Measurements from ENCODE around the gene ZG16.
A peak's percentile ranks its signal among the peaks of the same experiment; 100 is the strongest.
"Not testable (repeated sequence)": the region's sequence is repeated elsewhere in the genome, so short reads cannot be mapped to it uniquely, and the experiment has no call there.

Gene ZG16

GRCh38 chr16:29784901-29785500, 6.9 kb downstream of the ZG16 start:
- peak; percentile 65 to 68 for DNase-seq (ENCODE audit: low read depth in 2 of 2)

- not testable (repeated sequence) for DNase-seq (ENCODE audit: low read depth in 2 of 2)
Observed at GRCh38 chr16:29787155-29787554, 9.1 kb downstream of the ZG16 start.

GRCh38 chr16:29789775-29790182, 11.7 kb downstream of the ZG16 start:
- DNase-seq (ENCODE audit: low read depth in 2 of 2), result no peak

- DNase-seq (ENCODE audit: low read depth in 2 of 2), result peak; percentile 100
Observed at GRCh38 chr16:29790183-29790948, 12.3 kb downstream of the ZG16 start, which contains the start of gene KIF22. KIF22 (plus strand) TSS chr16:29790751; CDS start chr16:29790760, 9 bp downstream.

- no peak for DNase-seq (ENCODE audit: low read depth in 2 of 2)
Observed at GRCh38 chr16:29790949-29791844, 13.1 kb downstream of the ZG16 start.

GRCh38 chr16:29791845-29792807, 14.1 kb downstream of the ZG16 start:
- no peak for DNase-seq (ENCODE audit: low read depth in 2 of 2)

- not testable (repeated sequence) for DNase-seq (ENCODE audit: low read depth in 2 of 2)
Observed at GRCh38 chr16:29793153-29793552, 15.1 kb downstream of the ZG16 start.

- no peak for DNase-seq (ENCODE audit: low read depth in 2 of 2)
Observed at GRCh38 chr16:29794231-29794710, 16.2 kb downstream of the ZG16 start.

GRCh38 chr16:29802416-29802935, 24.4 kb downstream of the ZG16 start:
- no peak for DNase-seq (ENCODE audit: low read depth in 2 of 2)

- no peak for DNase-seq (ENCODE audit: low read depth in 2 of 2)
Observed at GRCh38 chr16:29804020-29804419, 26.0 kb downstream of the ZG16 start.

GRCh38 chr16:29804455-29805231, 26.6 kb downstream of the ZG16 start:
- DNase-seq (ENCODE audit: low read depth in 2 of 2), result no peak

GRCh38 chr16:29805232-29806098, 27.4 kb downstream of the ZG16 start:
- peak; percentile 95 for DNase-seq (ENCODE audit: low read depth in 2 of 2)

- no peak for DNase-seq (ENCODE audit: low read depth in 2 of 2)
Observed at GRCh38 chr16:29806099-29806579, 28.1 kb downstream of the ZG16 start, which contains the start of gene MAZ. MAZ (plus strand) TSS chr16:29806529; CDS start chr16:29806702, 173 bp downstream.

GRCh38 chr16:29806641-29807425, 28.8 kb downstream of the ZG16 start:
- no peak for DNase-seq (ENCODE audit: low read depth in 2 of 2)

- DNase-seq (ENCODE audit: low read depth in 2 of 2), result peak; percentile 79 to 82
Observed at GRCh38 chr16:29807426-29808218, 29.6 kb downstream of the ZG16 start.

- DNase-seq (ENCODE audit: low read depth in 2 of 2), result no peak
Observed at GRCh38 chr16:29808219-29808900, 30.3 kb downstream of the ZG16 start.
